ENCODE data around the gene MRTFA.

Gene MRTFA

GRCh38 chr22:40636380-40637182 lies at the start of gene MRTFA:
Gene MRTFA, minus strand, starts transcription at chr22:40636719.
- peak; percentile 99 for DNase-seq (ENCODE audit: extremely low read depth, insufficient read length)
- H3K27me3 ChIP-seq (replicated peaks; ENCODE audit: control insufficient read depth, insufficient read depth, low read length), result no peaks in the 10 kb centered on the region
- TF ChIP-seq, protein P1, sequence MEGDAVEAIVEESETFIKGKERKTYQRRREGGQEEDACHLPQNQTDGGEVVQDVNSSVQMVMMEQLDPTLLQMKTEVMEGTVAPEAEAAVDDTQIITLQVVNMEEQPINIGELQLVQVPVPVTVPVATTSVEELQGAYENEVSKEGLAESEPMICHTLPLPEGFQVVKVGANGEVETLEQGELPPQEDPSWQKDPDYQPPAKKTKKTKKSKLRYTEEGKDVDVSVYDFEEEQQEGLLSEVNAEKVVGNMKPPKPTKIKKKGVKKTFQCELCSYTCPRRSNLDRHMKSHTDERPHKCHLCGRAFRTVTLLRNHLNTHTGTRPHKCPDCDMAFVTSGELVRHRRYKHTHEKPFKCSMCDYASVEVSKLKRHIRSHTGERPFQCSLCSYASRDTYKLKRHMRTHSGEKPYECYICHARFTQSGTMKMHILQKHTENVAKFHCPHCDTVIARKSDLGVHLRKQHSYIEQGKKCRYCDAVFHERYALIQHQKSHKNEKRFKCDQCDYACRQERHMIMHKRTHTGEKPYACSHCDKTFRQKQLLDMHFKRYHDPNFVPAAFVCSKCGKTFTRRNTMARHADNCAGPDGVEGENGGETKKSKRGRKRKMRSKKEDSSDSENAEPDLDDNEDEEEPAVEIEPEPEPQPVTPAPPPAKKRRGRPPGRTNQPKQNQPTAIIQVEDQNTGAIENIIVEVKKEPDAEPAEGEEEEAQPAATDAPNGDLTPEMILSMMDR (IDR thresholded peaks at IDR 0.05; ENCODE audit: insufficient read depth, low read length, poor library complexity, severe bottlenecking), result no peak
- no peaks in the 10 kb centered on the region for H3K36me3 ChIP-seq (ENCODE audit: control insufficient read depth, insufficient read depth, low read length)
- H3K4me3 ChIP-seq (replicated peaks; ENCODE audit: low read depth, low read length), result peak within 1 kb of the TSS; percentile 87

GRCh38 chr22:40685406-40685805 lies 48.9 kb upstream of the MRTFA start:
- no peak for DNase-seq (ENCODE audit: extremely low read depth, insufficient read length)
- H3K36me3 ChIP-seq (ENCODE audit: control insufficient read depth, insufficient read depth, low read length), result no peaks in the 10 kb centered on the region
- TF ChIP-seq, protein P1 (IDR thresholded peaks at IDR 0.05; ENCODE audit: insufficient read depth, low read length, poor library complexity, severe bottlenecking), result no peak
- H3K4me3 ChIP-seq (replicated peaks; ENCODE audit: low read depth, low read length), result no peak overlapping the region
- H3K27me3 ChIP-seq (replicated peaks; ENCODE audit: control insufficient read depth, insufficient read depth, low read length), result no peaks in the 10 kb centered on the region

- no peak for DNase-seq (ENCODE audit: extremely low read depth, insufficient read length)
- TF ChIP-seq, protein P1 (IDR thresholded peaks at IDR 0.05; ENCODE audit: insufficient read depth, low read length, poor library complexity, severe bottlenecking), result no peak
- Histone ChIP-seq H3K36me3 (ENCODE audit: control insufficient read depth, insufficient read depth, low read length) (no peaks in the 10 kb centered on the region), H3K4me3 (replicated peaks; ENCODE audit: low read depth, low read length) (no peak overlapping the region), H3K27me3 (replicated peaks; ENCODE audit: control insufficient read depth, insufficient read depth, low read length) (no peaks in the 10 kb centered on the region)
These were observed 48.2 kb upstream of the MRTFA start for GRCh38 chr22:40684728-40685127.

- Histone ChIP-seq H3K27me3 (replicated peaks; ENCODE audit: control insufficient read depth, insufficient read depth, low read length) (no peaks in the 10 kb centered on the region; the same call in 1 of the 2 replicates), H3K36me3 (ENCODE audit: control insufficient read depth, insufficient read depth, low read length) (no peaks in the 10 kb centered on the region), H3K4me3 (replicated peaks; ENCODE audit: low read depth, low read length) (no peak overlapping the region)
- TF ChIP-seq, protein P1 (IDR thresholded peaks at IDR 0.05; ENCODE audit: insufficient read depth, low read length, poor library complexity, severe bottlenecking), result no peak
- no peak for DNase-seq (ENCODE audit: extremely low read depth, insufficient read length)
These were observed 44.9 kb upstream of the MRTFA start for GRCh38 chr22:40681451-40681850.

GRCh38 chr22:40680819-40681183 lies 44.3 kb upstream of the MRTFA start:
- TF ChIP-seq, protein P1 (IDR thresholded peaks at IDR 0.05; ENCODE audit: insufficient read depth, low read length, poor library complexity, severe bottlenecking), result no peak

More at GRCh38 chr22:40680819-40681183, 44.3 kb upstream of the MRTFA start:
- H3K27me3 ChIP-seq (replicated peaks; ENCODE audit: control insufficient read depth, insufficient read depth, low read length), result no peaks in the 10 kb centered on the region; the same call in 1 of the 2 replicates
- no peak for DNase-seq (ENCODE audit: extremely low read depth, insufficient read length)
- no peak overlapping the region for H3K4me3 ChIP-seq (replicated peaks; ENCODE audit: low read depth, low read length)
- no peaks in the 10 kb centered on the region for H3K36me3 ChIP-seq (ENCODE audit: control insufficient read depth, insufficient read depth, low read length)

Measured in GM06990 (cell line).